ENCODE measurements around the gene TMEM106A.
"Not testable (repeated sequence)": the region's sequence is repeated elsewhere in the genome, so short reads cannot be mapped to it uniquely, and the experiment has no call there.

Gene TMEM106A

DNA sequence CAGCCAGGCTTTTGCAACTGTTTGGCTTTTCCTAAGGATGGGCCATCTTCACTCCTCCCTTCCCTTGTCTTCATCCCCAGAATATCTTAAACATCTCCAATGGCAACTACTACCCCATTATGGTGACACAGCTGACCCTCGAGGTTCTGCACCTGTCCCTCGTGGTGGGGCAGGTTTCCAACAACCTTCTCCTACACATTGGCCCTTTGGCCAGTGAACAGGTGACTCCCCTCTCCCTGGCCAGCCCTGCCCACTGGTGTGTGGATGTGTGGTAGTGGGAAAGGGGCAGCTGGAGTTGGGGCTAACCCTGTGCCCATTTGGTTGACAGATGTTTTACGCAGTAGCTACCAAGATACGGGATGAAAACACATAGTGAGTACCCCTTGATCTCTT lies 4.7 kb downstream of the TMEM106A start:
- no peak for DNase-seq

DNA sequence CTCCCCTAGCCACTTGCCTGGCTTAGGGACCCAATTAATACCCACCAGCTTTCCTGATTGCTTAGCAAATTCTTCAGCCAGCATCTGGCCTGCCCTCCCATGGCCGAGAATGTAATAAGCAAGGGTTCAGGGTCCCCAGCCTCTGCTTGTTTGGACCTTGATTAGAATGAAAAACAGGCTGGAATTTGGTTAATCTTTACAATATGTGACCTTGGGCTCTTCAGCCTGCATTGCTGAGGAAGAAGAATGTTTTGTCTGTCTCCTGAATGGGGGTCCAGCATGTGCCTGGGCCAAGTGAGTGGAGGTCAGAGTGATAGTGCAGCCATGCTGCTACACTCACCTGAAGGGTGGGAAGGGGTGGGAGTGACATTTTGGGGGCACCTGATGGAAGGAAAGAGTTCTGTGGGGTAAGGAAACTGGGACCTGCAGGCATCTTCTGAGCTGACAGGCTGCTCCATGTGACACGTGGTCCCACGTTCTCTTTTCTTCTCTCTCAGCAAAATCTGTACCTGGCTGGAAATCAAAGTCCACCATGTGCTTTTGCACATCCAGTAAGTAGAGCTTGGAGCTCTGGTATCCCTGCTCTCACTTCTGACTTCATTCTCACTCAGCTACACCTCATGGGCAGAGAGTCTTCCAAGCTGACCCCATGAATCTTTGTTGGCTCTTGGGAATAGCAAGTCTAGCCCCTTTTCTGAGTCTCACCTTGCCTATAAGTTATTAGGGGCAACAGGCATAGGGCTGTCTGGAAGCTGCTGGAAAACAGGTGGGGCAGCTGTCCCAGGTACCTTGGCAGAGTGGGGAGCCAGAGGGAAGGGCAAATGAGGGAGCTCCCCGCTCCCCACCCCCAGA lies 5.3 kb downstream of the TMEM106A start:
- no peak for DNase-seq

DNA sequence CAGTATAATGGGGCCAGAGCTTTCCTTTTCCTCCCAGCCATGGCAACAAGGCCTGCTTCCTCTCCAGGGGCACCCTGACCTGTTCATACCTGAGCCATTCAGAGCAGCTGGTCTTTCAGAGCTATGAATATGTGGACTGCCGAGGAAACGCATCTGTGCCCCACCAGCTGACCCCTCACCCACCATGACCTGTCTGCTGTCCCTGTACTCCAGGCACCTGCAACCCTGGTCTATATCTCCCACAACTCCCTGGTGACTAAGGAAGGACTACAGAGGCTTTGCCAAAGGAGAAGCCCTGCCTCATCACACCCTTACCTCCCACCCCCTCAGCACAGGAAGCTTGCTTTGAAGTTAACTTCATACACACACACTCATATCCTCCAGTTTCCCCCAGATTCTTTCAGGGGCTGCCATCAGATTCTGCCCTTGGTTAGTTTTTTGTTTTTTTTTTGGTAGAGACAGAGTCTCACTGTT lies 6.0 kb downstream of the TMEM106A start:
- DNase-seq: no peak

DNA sequence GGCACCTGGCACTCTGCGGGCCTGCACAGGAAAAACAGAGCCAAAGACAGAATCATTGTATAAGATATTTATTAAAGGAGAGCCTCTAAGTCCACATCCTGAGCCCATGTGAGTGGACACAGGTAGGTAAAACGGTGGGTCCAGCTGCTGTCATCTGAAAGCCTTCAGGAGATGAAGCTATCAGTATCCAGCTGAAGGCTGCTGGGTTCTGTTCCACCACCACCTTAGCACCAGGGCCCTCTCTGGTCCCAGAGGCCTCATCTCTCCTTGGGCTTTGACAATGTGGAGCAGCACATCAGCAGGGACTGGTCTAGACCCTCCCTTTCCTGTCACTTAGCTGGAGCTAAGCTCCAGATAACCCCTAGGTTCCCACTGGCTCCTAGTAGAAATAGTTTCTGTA lies 7.3 kb downstream of the TMEM106A start:
- no peak for DNase-seq

DNA sequence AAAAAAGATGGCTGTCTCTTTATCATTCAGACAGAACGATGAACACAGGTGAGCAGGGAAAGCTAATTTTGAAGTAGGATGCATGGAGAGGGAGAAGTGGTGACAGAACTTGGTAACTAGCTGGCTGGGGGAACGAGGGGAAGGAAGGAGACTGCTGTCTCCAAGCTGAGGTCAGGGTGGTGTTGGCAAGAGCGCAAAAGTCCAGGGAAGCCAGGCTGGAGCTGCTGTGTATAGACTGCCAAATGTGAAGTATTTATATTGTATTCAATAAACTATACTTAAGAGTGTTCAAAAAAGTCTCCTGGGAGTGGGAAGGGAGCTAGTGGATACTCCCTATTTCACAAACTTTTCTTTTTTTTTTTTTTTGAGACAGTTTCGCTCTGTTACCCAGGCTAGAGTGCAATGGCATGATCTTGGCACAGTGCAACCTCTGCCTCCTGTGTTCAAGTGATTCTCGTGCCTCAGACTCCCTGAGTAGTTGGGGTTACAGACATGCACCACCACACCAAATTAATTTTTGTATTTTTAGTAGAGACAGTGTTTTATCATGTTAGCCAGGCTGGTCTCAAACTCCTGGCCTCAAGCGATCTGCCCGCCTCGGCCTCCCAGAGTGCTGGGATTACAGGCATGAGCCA lies 8.2 kb downstream of the TMEM106A start:
- no peak for DNase-seq

DNA sequence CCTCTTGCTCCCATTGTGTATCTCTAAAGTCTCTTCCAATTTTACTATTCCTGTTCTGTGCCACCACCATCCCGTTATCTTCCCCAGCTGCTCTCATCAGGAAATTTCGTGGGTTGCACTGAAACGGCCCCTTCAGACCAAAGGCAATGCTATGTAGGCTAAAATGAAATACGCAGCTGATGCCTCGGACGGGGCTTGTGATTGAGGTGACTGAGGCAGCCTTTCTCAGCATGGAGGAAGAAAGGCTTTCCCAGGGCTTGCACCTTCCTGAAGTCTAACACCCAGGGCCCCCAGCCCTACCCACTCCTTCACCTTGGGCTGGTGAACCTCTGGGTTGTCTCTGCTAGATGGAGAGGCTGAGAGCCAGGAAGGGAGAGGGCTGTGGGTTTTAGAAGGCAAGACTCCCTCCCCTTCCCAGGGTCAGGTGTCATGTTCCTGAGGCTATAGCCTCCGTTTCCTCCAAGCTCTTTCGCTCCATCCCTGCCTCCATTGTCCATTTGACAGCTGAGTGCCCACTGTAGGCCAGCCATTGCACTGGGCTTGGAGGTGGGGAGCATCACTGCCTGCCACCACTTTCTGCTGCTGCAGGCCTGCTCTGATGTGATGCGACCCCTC lies 8.9 kb downstream of the TMEM106A start:
- no peak for DNase-seq

DNA sequence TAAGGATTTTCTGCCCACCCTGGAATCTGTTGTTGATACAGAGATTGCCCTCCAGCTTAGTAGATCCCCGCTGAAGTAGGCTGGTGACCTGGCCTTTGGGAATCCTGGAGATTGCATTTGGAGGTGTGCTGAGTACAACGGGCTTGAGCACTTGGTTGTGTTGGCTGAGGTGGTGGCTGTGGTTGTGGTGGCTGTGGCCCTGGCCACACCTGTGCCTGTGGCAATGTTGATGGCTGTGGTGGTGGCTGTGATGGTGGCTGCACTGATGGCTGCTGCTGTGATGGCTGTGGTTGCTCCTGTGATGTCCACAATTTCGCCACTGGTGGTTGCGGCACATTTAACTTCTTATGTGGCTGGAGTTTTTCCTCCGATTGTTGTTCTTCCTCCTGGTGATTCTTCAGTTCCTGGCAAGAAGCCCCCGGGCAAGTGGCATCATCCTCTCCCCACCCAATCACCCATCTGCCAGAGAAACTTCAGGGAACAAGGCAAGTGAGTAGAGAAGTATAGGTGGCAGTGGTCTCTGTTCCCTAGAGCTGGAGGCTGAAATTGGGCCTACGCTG lies 12.6 kb downstream of the TMEM106A start:
- DNase-seq: no peak

DNA sequence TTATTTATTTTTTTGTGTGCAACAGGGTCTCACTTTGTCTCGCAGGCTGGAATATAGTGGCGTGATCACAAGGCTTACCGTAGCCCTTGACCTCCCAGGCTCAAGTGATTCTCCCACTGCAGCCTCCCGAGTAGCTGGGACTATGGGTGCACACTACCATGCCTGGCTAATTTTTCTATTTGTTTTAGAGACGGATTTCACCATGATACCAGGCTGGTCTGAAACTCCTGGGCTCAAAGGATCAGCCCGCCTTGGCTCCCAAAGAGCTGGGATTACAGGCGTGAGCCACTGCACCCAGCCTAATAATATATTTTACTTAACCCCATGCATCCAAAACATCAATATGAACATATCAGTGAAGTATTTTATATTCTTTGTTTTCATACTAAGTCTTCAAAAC lies 14.7 kb downstream of the TMEM106A start:
- no peak for DNase-seq

DNA sequence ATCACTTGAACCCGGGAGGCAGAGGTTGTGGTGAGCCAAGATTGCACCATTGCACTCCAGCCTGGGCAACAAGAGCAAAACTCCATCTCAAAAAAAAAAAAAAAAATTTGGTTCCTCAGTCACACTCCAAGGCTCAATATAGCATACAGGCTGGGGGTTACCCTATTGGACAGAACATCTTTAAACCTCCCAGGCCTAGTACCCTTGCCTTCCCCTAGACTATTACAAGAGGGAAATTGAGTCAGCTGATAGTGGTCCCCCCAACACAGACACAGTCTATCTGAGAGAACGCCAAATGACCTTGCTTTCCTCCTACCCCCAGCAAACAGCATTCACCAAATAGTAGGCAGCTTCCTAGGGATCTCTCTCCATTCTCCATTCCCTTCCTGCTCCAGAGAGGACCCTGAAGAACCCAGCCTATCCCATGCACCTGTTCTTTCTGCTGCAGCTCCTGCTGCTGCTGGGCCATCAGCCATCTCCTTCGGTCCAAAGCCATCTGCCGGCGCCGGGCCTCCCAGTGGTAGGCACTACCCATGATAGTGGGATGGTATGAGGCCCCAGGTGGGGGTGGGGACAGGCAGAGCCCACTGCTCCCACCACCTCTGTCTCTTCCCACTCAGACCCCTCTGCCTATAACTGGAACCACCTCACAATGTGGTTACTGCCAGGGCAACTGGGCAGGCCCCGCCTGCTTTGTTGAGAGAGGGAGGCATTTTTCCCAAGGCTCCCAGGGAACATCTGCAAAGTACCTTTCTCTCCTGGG lies 16.5 kb downstream of the TMEM106A start, which contains the start of gene CCDC200:
Gene CCDC200 (minus strand): TSS at position 604 of the 763 bp plus-strand sequence. CDS start 69 bp downstream, at position 535.
- DNase-seq: not testable (repeated sequence)

DNA sequence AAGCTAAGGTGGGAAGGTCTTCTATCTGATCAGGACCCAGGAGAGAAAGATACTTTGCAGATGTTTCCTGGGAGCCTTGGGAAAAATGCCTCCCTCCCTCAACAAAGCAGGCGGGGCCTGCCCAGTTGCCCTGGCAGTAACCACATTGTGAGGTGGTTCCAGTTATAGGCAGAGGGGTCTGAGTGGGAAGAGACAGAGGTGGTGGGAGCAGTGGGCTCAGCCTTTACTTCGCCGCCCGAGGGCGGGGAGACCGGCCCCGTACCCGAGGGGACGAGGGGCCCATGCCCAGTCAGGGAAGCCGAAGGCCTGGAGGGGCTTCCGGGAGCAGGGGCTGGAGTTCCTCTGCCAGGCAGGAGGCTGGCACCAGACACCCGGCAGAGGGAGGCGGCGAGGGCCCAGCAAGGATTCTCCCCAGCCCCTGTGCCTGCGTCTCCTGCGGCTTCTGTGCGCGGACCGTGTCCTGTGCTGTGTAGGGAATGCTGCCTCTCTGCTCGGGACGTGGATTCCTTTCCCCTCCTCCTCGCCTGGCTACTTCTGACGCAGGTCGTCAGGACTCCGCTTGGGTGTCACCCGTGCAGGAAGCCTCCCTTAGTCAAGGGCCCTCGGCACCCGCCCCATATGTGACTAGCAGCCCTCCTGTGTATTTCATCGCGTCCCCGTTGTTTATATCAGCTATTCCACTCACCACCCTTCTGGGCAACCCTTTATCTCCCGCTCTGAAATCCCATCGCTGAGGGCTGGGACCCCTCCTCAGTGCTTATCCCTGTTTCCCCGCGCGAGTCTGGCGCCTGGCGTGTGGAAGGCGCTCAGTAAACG lies 19.7 kb downstream of the TMEM106A start:
- not testable (repeated sequence) for DNase-seq

DNA sequence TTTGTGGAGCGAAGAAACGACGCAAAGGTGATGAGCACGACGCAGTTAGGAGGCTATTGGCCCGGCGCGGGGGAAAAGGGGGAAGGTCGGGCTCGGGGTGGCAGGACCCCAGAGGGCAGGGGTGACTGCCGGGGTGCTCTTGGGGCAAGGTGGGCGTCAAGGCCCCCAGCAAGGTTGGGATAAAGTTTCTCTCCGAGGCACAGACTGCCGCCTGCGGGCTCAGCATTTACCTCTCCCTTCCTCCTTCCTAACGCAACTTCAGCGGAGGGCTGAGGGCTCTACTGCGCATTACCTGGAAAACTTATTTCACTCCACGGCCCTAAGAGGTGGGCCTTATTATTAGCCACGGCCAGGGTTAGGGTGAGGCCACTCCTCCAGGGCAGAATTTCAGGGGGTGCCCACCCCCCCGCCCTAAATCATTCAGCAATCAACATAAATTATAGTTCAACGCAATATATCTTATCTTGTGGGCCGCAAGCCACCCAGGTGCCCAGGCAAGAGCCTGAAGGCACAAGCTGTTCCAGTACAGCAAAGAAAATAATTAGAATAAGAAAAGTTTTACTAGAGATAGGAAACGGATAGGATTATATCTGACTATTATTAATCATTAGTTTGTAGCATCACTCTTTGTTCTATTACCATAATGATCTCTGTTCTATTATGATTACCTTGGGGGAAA lies 20.5 kb downstream of the TMEM106A start:
- DNase-seq: not testable (repeated sequence)

DNA sequence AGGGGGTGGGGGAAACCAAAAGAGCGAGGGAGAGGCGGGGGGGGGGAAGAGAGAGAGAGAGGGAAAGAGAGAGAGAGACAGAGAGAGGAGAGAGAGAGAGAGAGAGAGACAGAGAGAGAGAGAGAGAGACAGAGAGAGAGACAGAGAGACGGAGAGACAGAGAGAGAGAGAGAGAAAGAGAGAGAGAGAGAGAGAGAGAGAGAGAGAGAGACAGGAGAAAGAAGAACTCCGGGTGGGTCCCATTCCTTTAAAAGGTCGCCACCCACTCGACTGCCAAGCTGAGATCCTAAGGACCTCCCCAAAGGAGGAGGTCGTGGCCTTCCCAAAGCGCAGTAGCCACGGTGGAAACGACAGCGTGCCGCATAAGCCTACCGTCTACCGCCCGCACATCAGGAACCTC lies 21.6 kb downstream of the TMEM106A start:
- not testable (repeated sequence) for DNase-seq

DNA sequence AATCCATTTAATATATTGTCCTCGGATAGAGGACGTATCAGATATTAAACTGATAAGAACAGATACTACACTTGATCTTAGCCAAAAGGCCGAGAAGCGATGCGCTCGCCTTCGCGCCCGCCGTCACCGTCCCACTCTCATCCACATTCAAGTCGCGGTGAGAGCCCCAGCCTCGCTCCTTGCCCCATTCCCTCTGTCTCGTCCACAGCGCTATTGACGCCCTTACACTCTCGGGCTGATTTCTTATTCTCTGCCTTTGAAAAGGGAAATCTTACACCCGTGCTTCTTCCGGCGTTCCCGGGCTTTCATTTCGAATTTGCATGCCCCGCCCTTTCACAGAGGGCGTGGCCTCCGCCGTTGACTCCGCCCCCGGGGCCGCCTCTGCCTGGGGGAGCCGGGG lies 22.2 kb downstream of the TMEM106A start, which contains the start of gene RNU2-1:
Gene RNU2-1 (minus strand): TSS at position 101 of the 400 bp plus-strand sequence.
- DNase-seq: not testable (repeated sequence)

DNA sequence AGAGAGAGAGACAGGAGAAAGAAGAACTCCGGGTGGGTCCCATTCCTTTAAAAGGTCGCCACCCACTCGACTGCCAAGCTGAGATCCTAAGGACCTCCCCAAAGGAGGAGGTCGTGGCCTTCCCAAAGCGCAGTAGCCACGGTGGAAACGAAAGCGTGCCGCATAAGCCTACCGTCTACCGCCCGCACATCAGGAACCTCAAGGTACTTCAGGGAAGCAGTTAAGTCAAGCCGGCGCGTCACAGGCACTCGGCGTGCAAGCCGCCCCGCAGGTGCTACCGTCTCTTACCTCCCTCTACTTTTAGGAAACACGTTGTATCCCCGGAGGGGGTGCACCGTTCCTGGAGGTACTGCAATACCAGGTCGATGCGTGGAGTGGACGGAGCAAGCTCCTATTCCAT lies 27.9 kb downstream of the TMEM106A start:
- DNase-seq: not testable (repeated sequence)

DNA sequence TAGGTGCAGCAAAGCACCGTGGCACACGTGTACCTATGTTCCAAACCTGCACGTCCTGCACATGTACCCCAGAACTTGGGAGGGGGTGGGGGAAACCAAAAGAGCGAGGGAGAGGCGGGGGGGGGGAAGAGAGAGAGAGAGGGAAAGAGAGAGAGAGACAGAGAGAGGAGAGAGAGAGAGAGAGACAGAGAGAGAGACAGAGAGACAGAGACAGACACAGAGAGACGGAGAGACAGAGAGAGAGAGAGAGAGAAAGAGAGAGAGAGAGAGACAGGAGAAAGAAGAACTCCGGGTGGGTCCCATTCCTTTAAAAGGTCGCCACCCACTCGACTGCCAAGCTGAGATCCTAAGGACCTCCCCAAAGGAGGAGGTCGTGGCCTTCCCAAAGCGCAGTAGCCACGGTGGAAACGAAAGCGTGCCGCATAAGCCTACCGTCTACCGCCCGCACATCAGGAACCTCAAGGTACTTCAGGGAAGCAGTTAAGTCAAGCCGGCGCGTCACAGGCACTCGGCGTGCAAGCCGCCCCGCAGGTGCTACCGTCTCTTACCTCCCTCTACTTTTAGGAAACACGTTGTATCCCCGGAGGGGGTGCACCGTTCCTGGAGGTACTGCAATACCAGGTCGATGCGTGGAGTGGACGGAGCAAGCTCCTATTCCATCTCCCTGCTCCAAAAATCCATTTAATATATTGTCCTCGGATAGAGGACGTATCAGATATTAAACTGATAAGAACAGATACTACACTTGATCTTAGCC lies 29.1 kb downstream of the TMEM106A start:
- DNase-seq: not testable (repeated sequence)

DNA sequence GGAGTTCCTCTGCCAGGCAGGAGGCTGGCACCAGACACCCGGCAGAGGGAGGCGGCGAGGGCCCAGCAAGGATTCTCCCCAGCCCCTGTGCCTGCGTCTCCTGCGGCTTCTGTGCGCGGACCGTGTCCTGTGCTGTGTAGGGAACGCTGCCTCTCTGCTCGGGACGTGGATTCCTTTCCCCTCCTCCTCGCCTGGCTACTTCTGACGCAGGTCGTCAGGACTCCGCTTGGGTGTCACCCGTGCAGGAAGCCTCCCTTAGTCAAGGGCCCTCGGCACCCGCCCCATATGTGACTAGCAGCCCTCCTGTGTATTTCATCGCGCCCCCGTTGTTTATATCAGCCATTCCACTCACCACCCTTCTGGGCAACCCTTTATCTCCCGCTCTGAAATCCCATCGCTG lies 34.8 kb downstream of the TMEM106A start:
- DNase-seq: not testable (repeated sequence)

Data from NCI-H146 (cell line).